ENCODE data around the gene MISP3.

MISP3 gene

DNA sequence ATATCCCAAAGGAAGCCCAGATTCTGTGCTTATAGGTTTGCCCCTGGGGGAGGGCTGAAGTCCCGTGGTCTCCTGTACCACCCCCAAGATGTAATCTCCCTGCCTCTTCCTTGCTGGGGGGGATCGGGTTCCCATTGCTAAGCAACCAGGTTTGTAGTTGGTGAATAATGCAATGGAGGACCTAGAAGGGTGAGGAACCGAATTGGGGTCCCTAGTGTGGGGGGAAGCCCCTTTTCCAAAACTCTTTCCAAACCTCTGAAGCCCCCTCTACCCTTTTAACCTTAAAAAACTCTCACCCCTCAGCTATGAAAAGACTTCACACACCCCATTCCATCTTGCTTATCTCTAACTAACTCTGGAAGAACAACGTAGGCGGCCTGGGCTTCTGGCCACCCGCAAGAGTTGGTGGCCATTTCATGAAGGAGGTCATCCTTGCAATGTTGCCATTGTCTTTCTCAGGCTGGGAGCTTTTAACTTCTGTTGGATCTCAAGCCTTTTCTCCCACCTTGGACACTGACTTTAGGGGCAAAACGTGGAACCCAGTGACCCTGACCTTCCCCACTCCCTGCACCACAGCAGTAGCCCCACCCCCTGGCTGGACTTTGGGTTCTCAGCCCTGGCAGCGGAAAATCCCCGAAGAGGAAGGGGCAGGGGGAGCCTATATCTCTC is 11.4 kb upstream of the MISP3 start:
- Histone ChIP-seq H3K36me3 (ENCODE audit: control insufficient read depth in 2 of 2, insufficient read depth in 2 of 2, low read length in 2 of 2) (no peaks in the 10 kb centered on the region), H3K4me1 (ENCODE audit: control insufficient read depth in 2 of 2, insufficient read depth in 2 of 2, low read length in 2 of 2) (peaks cover 3 to 4% of the 10 kb centered on the region in 2 donors), H3K27ac (ENCODE audit: low read depth in 2 of 2, low read length in 2 of 2) (no peak overlapping the region), H3K9me3 (ENCODE audit: control insufficient read depth in 2 of 2, low read length in 2 of 2) (no peaks in the 10 kb centered on the region), H3K4me3 (ENCODE audit: low read length in 2 of 2) (no peak overlapping the region), H3K9ac (ENCODE audit: low read depth in 1 of 2, low read length in 2 of 2) (no peak overlapping the region), H3K27me3 (ENCODE audit: control insufficient read depth in 2 of 2, insufficient read depth in 2 of 2, low read length in 2 of 2) (peaks cover 3 to 4% of the 10 kb centered on the region in 2 donors)

GRCh38 chr19:14061751-14062557 is 10.6 kb upstream of the MISP3 start, which contains the start of gene PALM3:
Gene PALM3 (minus strand): TSS chr19:14062076. CDS start chr19:14061980, 96 bp downstream.
- peaks cover 3 to 4% of the 10 kb centered on the region in 2 donors for H3K4me1 ChIP-seq (ENCODE audit: control insufficient read depth in 2 of 2, insufficient read depth in 2 of 2, low read length in 2 of 2)
- no peak within 1 kb of the TSS for H3K9ac ChIP-seq (ENCODE audit: low read depth in 1 of 2, low read length in 2 of 2)
- H3K9me3 ChIP-seq (ENCODE audit: control insufficient read depth in 2 of 2, low read length in 2 of 2): no peaks in the 10 kb centered on the region
- H3K27ac ChIP-seq (ENCODE audit: low read depth in 2 of 2, low read length in 2 of 2): no peak within 1 kb of the TSS
- H3K4me3 ChIP-seq (ENCODE audit: low read length in 2 of 2): no peak within 1 kb of the TSS
- no peaks in the 10 kb centered on the region for H3K36me3 ChIP-seq (ENCODE audit: control insufficient read depth in 2 of 2, insufficient read depth in 2 of 2, low read length in 2 of 2)
- H3K27me3 ChIP-seq (ENCODE audit: control insufficient read depth in 2 of 2, insufficient read depth in 2 of 2, low read length in 2 of 2): peaks cover 3 to 4% of the 10 kb centered on the region in 2 donors

GRCh38 chr19:14062558-14062855 is 10.1 kb upstream of the MISP3 start:
- Histone ChIP-seq H3K9me3 (ENCODE audit: control insufficient read depth in 2 of 2, low read length in 2 of 2) (no peaks in the 10 kb centered on the region), H3K4me1 (ENCODE audit: control insufficient read depth in 2 of 2, insufficient read depth in 2 of 2, low read length in 2 of 2) (peaks cover 3 to 4% of the 10 kb centered on the region in 2 donors), H3K4me3 (ENCODE audit: low read length in 2 of 2) (no peak overlapping the region), H3K36me3 (ENCODE audit: control insufficient read depth in 2 of 2, insufficient read depth in 2 of 2, low read length in 2 of 2) (no peaks in the 10 kb centered on the region), H3K27me3 (ENCODE audit: control insufficient read depth in 2 of 2, insufficient read depth in 2 of 2, low read length in 2 of 2) (peaks cover 3 to 4% of the 10 kb centered on the region in 2 donors), H3K9ac (ENCODE audit: low read depth in 1 of 2, low read length in 2 of 2) (no peak overlapping the region), H3K27ac (ENCODE audit: low read depth in 2 of 2, low read length in 2 of 2) (no peak overlapping the region)

- Histone ChIP-seq H3K4me3 (ENCODE audit: low read length in 2 of 2) (no peak overlapping the region), H3K4me1 (ENCODE audit: control insufficient read depth in 2 of 2, insufficient read depth in 2 of 2, low read length in 2 of 2) (peaks cover under 1 to 3% of the 10 kb centered on the region in 2 donors), H3K36me3 (ENCODE audit: control insufficient read depth in 2 of 2, insufficient read depth in 2 of 2, low read length in 2 of 2) (no peaks in the 10 kb centered on the region), H3K9me3 (ENCODE audit: control insufficient read depth in 2 of 2, low read length in 2 of 2) (no peaks in the 10 kb centered on the region), H3K9ac (ENCODE audit: low read depth in 1 of 2, low read length in 2 of 2) (no peak overlapping the region), H3K27me3 (ENCODE audit: control insufficient read depth in 2 of 2, insufficient read depth in 2 of 2, low read length in 2 of 2) (peaks cover 3 to 4% of the 10 kb centered on the region in 2 donors), H3K27ac (ENCODE audit: low read depth in 2 of 2, low read length in 2 of 2) (no peak overlapping the region)
These were observed 9.5 kb upstream of the MISP3 start for GRCh38 chr19:14063105-14063504.

DNA sequence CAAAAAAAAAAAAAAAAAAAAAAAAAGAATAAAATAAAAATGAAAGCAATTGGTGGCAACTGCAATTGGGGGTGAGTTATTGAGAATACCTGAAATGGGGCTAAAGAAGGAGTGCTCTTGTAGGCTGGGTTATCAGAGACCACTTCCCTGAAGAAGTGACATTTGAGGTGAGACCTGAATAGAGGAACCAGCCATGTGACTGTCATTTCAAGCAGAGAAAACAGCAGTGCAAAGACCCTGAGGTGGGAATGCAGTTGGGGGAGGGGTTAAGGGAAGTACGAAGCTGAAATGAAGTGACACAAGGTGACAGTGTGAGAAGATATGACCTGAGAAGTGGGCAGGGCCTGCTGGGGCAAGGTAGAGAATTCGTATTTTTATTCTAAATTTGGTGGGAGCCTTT is 6.5 kb upstream of the MISP3 start:
- Histone ChIP-seq H3K9ac (ENCODE audit: low read depth in 1 of 2, low read length in 2 of 2) (no peak overlapping the region), H3K4me3 (ENCODE audit: low read length in 2 of 2) (no peak overlapping the region), H3K9me3 (ENCODE audit: control insufficient read depth in 2 of 2, low read length in 2 of 2) (no peaks in the 10 kb centered on the region), H3K27me3 (ENCODE audit: control insufficient read depth in 2 of 2, insufficient read depth in 2 of 2, low read length in 2 of 2) (no peaks in the 10 kb centered on the region), H3K36me3 (ENCODE audit: control insufficient read depth in 2 of 2, insufficient read depth in 2 of 2, low read length in 2 of 2) (peaks cover 0 to 2% of the 10 kb centered on the region in 2 donors), H3K27ac (ENCODE audit: low read depth in 2 of 2, low read length in 2 of 2) (no peak overlapping the region), H3K4me1 (ENCODE audit: control insufficient read depth in 2 of 2, insufficient read depth in 2 of 2, low read length in 2 of 2) (peaks cover 0 to 3% of the 10 kb centered on the region in 2 donors)

DNA sequence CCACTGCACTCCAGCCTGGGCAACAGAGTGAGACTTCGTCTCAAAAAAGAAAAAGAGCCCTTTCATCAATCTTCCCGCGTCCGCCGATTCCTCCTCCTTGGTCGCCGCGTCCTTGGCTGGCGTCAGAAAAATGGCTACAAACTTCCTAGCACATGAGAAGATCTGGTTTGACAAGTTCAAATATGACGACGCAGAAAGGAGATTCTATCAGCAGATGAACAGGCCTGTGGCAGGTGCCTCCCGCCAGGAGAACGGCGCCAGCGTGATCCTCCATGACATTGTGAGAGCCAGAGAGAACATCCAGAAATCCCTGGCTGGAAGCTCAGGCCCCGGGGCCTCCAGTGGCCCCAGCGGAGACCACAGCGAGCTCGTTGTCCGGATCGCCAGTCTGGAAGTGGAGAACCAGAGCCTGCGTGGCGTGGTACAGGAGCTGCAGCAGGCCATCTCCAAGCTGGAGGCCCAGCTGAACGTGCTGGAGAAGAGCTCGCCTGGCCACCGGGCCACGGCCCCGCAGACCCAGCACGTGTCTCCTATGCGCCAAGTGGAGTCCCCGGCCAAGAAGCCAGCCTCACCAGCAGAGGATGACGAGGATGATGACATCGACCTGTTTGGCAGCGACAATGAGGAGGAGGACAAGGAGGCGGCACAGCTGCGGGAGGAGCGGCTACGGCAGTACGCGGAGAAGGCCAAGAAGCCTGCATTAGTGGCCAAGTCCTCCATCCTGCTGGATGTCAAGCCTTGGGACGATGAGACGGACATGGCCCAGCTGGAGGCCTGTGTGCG is 2.1 kb upstream of the MISP3 start:
- Histone ChIP-seq H3K9me3 (ENCODE audit: control insufficient read depth in 2 of 2, low read length in 2 of 2) (no peaks in the 10 kb centered on the region), H3K9ac (ENCODE audit: low read depth in 1 of 2, low read length in 2 of 2) (no peak overlapping the region), H3K27ac (ENCODE audit: low read depth in 2 of 2, low read length in 2 of 2) (no peak overlapping the region), H3K36me3 (ENCODE audit: control insufficient read depth in 2 of 2, insufficient read depth in 2 of 2, low read length in 2 of 2) (peaks cover 0 to 2% of the 10 kb centered on the region in 2 donors), H3K4me1 (ENCODE audit: control insufficient read depth in 2 of 2, insufficient read depth in 2 of 2, low read length in 2 of 2) (peaks cover 17 to 28% of the 10 kb centered on the region in 2 donors), H3K27me3 (ENCODE audit: control insufficient read depth in 2 of 2, insufficient read depth in 2 of 2, low read length in 2 of 2) (no peaks in the 10 kb centered on the region), H3K4me3 (ENCODE audit: low read length in 2 of 2) (no peak overlapping the region)

DNA sequence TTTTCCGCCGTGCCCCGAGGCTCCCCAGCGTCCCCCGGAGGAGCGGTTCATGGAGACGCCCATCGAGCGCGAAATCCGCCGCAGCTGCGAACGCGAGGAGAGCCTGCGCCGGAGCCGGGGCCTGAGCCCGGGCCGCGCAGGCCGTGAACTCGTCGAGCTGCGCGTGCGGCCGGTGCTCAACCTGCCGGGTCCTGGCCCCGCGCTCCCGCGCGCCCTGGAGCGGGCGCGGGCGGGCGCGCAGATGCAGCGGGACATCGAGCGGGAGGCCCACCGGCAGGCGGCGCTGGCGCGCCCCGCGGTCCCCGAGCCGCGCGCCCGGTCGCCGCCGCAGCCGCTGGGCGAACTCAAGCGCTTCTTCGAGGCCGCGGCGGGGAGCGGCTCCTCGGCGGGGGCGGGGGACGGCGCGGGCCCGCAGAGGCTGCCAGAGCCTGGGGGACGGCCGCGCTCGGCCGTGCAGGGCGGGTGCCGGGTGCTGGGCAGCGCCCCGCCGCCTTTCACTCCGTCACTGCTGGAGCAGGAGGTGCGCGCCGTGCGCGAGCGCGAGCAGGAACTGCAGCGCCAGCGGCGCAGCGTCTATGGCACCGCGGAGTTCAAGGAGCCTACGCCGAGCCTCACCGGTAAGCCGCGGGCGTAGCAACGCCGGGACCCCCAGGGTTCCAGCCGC is 807 bp downstream of the MISP3 start:
- Histone ChIP-seq H3K9ac (ENCODE audit: low read depth in 1 of 2, low read length in 2 of 2) (peak overlapping the region; percentile 89 to 94), H3K36me3 (ENCODE audit: control insufficient read depth in 2 of 2, insufficient read depth in 2 of 2, low read length in 2 of 2) (peaks cover 0 to 2% of the 10 kb centered on the region in 2 donors), H3K9me3 (ENCODE audit: control insufficient read depth in 2 of 2, low read length in 2 of 2) (no peaks in the 10 kb centered on the region), H3K27ac (ENCODE audit: low read depth in 2 of 2, low read length in 2 of 2) (peak overlapping the region; percentile 95 to 98), H3K27me3 (ENCODE audit: control insufficient read depth in 2 of 2, insufficient read depth in 2 of 2, low read length in 2 of 2) (no peaks in the 10 kb centered on the region), H3K4me1 (ENCODE audit: control insufficient read depth in 2 of 2, insufficient read depth in 2 of 2, low read length in 2 of 2) (peaks cover 20 to 35% of the 10 kb centered on the region in 2 donors), H3K4me3 (ENCODE audit: low read length in 2 of 2) (peak overlapping the region; percentile 90 to 91)

DNA sequence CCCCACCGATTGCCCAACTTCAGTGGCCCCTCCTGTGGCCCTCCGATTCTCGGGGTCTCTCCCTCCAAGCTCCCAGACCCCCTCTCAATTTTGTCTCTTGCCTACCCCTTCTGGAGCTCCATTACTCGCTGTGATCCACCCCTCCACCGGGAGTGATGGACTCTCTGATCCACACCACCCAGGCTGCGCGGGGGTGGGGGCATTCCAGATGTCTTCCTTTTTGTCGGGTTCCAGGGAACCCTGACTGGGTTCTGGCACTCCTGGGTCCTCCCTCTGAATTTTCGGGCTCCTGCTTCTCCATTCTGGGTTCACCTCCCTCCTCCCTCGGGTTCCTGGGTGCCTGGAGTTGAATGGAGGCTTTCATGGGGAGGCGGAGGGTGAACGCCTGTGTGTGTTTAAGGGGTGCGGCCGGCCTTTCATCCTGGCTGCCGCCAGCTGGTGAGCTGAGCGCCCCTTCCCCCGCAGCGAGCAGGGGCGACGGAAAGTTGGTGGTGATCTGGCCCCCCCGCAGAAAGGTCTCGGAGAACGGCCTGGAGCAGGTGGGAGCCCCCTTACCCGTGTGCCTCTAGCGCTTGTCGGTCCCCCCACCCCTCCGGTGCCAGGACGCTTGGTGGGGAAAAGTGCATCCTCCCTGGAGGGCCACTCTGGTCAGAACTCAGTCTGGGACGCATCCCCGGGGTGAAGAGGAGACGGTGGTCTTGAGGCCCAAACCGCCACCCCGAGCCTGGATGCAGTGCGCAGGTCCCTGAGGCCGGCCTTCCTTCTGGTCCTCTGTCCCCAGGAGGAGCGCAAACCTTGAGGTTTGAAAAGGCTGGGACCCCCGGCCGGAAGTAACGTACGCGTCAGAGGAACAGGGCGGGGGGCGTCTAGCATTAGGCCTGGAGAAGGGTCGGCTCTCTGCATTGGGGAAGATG is 1.6 kb downstream of the MISP3 start:
- Histone ChIP-seq H3K4me1 (ENCODE audit: control insufficient read depth in 2 of 2, insufficient read depth in 2 of 2, low read length in 2 of 2) (peaks cover 22 to 35% of the 10 kb centered on the region in 2 donors), H3K27me3 (ENCODE audit: control insufficient read depth in 2 of 2, insufficient read depth in 2 of 2, low read length in 2 of 2) (no peaks in the 10 kb centered on the region), H3K9me3 (ENCODE audit: control insufficient read depth in 2 of 2, low read length in 2 of 2) (no peaks in the 10 kb centered on the region), H3K4me3 (ENCODE audit: low read length in 2 of 2) (peak overlapping the region; percentile 85 to 91), H3K36me3 (ENCODE audit: control insufficient read depth in 2 of 2, insufficient read depth in 2 of 2, low read length in 2 of 2) (peaks cover 0 to 2% of the 10 kb centered on the region in 2 donors), H3K27ac (ENCODE audit: low read depth in 2 of 2, low read length in 2 of 2) (peak overlapping the region; percentile 95 to 98), H3K9ac (ENCODE audit: low read depth in 1 of 2, low read length in 2 of 2) (peak overlapping the region; percentile 89 to 94)

DNA sequence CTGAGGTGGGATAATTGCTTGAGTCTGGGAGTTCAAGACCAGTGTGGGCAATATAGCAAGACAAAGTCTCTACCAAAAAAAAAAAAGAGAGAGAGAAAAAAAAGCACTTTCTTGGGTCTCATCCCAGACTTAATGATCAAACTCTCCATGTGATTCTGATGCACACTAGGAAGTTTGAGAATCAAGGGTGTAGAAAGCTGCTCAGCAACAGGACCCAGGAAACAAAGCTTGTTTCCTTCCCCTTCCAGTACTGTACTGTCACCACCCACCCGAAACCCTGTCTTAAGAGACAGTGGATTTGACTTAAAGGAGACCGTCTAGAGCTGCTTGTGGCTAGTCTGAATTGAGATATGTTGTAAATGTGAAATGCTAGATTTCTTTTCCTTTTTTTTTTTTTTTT is 5.8 kb downstream of the MISP3 start:
- peak overlapping the region in 1 of 2 donors; percentile 23 for H3K27ac ChIP-seq (ENCODE audit: low read depth in 2 of 2, low read length in 2 of 2)
- no peaks in the 10 kb centered on the region for H3K9me3 ChIP-seq (ENCODE audit: control insufficient read depth in 2 of 2, low read length in 2 of 2)
- H3K9ac ChIP-seq (ENCODE audit: low read depth in 1 of 2, low read length in 2 of 2): no peak overlapping the region
- peaks cover 31 to 42% of the 10 kb centered on the region in 2 donors for H3K4me1 ChIP-seq (ENCODE audit: control insufficient read depth in 2 of 2, insufficient read depth in 2 of 2, low read length in 2 of 2)
- no peaks in the 10 kb centered on the region for H3K36me3 ChIP-seq (ENCODE audit: control insufficient read depth in 2 of 2, insufficient read depth in 2 of 2, low read length in 2 of 2)
- no peak overlapping the region for H3K4me3 ChIP-seq (ENCODE audit: low read length in 2 of 2)
- H3K27me3 ChIP-seq (ENCODE audit: control insufficient read depth in 2 of 2, insufficient read depth in 2 of 2, low read length in 2 of 2): no peaks in the 10 kb centered on the region

Measured in mucosa of rectum (tissue), 2 donors.